Fibroblast of skin of back (primary cell): Measurements from ENCODE around the gene TAF11L3. TPM values are rescaled to one million over a fixed set of nuclear protein-coding genes. Genes with fewer than 3 reads are reported as not detected.
"Not testable (repeated sequence)": the region's sequence is repeated elsewhere in the genome, so short reads cannot be mapped to it uniquely, and the experiment has no call there.

Experiments
- DNase-seq: peaks from one replicate; pipeline ENCODE4 v3.0.0-alpha.2; 2013
- polyA plus RNA-seq, 2 experiments: library from polyadenylated mRNA; unstranded; fragments of 120-200 nt; gene quantifications; one replicate each; pipeline ENCODE4 v1.2.1, GENCODE V29; 2013; ENCODE audit not compliant: insufficient read length in 2 of 2

Gene TAF11L3
- not detected for polyA plus RNA-seq (2013, experiment 1 of 2; ENCODE audit: insufficient read length)
- polyA plus RNA-seq (2013, experiment 2 of 2; ENCODE audit: insufficient read length) = not detected

GRCh38 chr5:17518067-17518466 lies at the start of gene TAF11L3:
TAF11L3 (plus strand) TSS chr5:17518367.
- DNase-seq = not testable (repeated sequence)

- DNase-seq = no peak
Observed at GRCh38 chr5:17470064-17470463, 48.1 kb upstream of the TAF11L3 start.

GRCh38 chr5:17475064-17475463 lies 43.1 kb upstream of the TAF11L3 start:
- DNase-seq = not testable (repeated sequence)

- no peak for DNase-seq
Observed at GRCh38 chr5:17477043-17477442, 41.1 kb upstream of the TAF11L3 start.

GRCh38 chr5:17477573-17478265 lies 40.4 kb upstream of the TAF11L3 start:
- no peak for DNase-seq

GRCh38 chr5:17481378-17481777 lies 36.8 kb upstream of the TAF11L3 start:
- no peak for DNase-seq

GRCh38 chr5:17482790-17483189 lies 35.4 kb upstream of the TAF11L3 start:
- DNase-seq = no peak

- not testable (repeated sequence) for DNase-seq
Observed at GRCh38 chr5:17486464-17487173, 31.5 kb upstream of the TAF11L3 start.

- DNase-seq = peak; percentile 1
Observed at GRCh38 chr5:17487174-17487512, 31.0 kb upstream of the TAF11L3 start.

- DNase-seq = not testable (repeated sequence)
Observed at GRCh38 chr5:17491257-17491656, 26.9 kb upstream of the TAF11L3 start.

GRCh38 chr5:17492770-17493169 lies 25.4 kb upstream of the TAF11L3 start:
- DNase-seq = no peak

GRCh38 chr5:17497446-17497845 lies 20.7 kb upstream of the TAF11L3 start:
- DNase-seq = no peak

GRCh38 chr5:17497931-17498330 lies 20.2 kb upstream of the TAF11L3 start, which contains the start of gene TAF11L2:
TAF11L2 (plus strand) TSS chr5:17498231.
- not testable (repeated sequence) for DNase-seq

GRCh38 chr5:17511775-17512325 lies 6.3 kb upstream of the TAF11L3 start:
- DNase-seq = no peak

- not testable (repeated sequence) for DNase-seq
Observed at GRCh38 chr5:17517526-17517925, 641 bp upstream of the TAF11L3 start.

GRCh38 chr5:17519508-17519907 lies 1.3 kb downstream of the TAF11L3 start:
- not testable (repeated sequence) for DNase-seq

- DNase-seq = not testable (repeated sequence)
Observed at GRCh38 chr5:17521501-17521900, 3.3 kb downstream of the TAF11L3 start, which contains the start of gene TAF11L4. TAF11L4 (plus strand) TSS chr5:17521801.

GRCh38 chr5:17524935-17525334 lies 6.8 kb downstream of the TAF11L3 start, which contains the start of gene TAF11L5:
TAF11L5 (plus strand) TSS chr5:17525235.
- not testable (repeated sequence) for DNase-seq

- DNase-seq = peak; percentile 4
Observed at GRCh38 chr5:17526504-17526903, 8.3 kb downstream of the TAF11L3 start.

- DNase-seq = not testable (repeated sequence)
Observed at GRCh38 chr5:17528369-17528768, 10.2 kb downstream of the TAF11L3 start, which contains the start of gene TAF11L6. TAF11L6 (plus strand) TSS chr5:17528669.
